ENCODE results near the gene DUSP9.
"Not testable (repeated sequence)": the region's sequence is repeated elsewhere in the genome, so short reads cannot be mapped to it uniquely, and the experiment has no call there.

Gene DUSP9, protein sequence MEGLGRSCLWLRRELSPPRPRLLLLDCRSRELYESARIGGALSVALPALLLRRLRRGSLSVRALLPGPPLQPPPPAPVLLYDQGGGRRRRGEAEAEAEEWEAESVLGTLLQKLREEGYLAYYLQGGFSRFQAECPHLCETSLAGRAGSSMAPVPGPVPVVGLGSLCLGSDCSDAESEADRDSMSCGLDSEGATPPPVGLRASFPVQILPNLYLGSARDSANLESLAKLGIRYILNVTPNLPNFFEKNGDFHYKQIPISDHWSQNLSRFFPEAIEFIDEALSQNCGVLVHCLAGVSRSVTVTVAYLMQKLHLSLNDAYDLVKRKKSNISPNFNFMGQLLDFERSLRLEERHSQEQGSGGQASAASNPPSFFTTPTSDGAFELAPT

DNA sequence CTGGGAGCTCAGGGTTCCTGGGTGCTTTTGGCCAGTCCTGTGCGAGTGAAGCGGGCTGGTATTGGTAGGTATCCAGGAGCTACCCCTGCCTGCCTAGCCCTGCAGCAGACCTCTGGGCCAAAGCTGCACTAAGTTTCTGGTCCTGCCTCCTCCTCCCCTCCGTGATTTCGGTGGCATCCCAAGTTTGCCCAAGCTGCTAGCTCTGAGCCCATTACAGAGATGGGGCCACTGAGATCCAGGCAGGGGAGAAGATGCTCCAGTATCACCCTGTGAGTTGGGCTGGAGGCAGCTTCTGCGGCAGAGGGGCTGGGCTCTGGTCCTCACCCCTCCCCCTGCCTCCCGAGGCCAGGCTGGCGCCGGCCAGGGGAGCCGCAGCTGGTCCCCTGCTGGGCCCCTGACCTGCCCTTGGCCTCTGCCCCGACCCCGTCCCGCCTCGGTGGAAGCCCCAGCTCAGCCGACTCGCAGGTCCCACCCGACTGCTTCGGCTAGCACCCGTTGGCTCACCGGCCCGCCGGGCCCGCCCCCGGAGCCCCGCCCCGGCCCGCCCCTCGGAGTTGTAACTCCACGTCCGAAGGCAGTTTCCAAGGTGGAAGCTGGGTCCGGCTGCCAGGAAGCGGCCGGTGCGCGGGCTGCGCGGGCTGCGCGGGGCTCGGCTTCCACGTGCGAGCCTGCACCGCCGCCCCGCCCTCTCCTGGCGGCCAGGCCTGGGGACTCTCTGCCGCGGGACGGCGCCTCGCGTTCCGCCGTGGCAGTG, at the start of gene DUSP9:
TSS of gene DUSP9 (plus strand) at position 584 of the 754 bp plus-strand sequence. CDS start 751 bp downstream, outside the sequence.
- peak; percentile 4 for DNase-seq

- DNase-seq: no peak
Measured at GRCh38 chrX:153598541-153599191, 48.3 kb upstream of the DUSP9 start, which contains the start of gene CCNQ. Gene CCNQ, minus strand, starts transcription at chrX:153599139. Its CDS starts 66 bp downstream, at chrX:153599073.

GRCh38 chrX:153599192-153600031, 47.6 kb upstream of the DUSP9 start:
- DNase-seq: peak; percentile 82

- DNase-seq: no peak
Measured at GRCh38 chrX:153600032-153600373, 47.0 kb upstream of the DUSP9 start.

DNA sequence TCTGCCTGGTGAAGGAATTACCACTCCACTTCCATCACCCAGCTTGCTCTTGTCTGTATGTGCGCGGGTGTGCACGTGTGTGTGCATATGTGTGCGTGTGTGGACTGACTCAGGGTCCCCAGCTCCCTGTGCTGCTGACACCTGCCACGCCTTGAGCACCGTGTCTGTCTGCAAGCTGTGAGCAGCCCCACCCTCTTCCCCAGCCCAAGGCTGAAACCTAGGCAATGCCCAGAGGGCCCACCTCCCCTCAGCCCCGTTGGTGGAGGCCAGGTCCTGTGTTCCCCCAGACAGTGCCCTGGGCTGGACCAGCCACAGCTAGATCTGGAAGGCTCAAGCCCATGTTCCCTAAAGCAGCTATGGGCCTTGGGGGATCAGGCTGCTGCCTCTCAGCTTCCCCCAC, 46.1 kb upstream of the DUSP9 start:
- no peak for DNase-seq

DNA sequence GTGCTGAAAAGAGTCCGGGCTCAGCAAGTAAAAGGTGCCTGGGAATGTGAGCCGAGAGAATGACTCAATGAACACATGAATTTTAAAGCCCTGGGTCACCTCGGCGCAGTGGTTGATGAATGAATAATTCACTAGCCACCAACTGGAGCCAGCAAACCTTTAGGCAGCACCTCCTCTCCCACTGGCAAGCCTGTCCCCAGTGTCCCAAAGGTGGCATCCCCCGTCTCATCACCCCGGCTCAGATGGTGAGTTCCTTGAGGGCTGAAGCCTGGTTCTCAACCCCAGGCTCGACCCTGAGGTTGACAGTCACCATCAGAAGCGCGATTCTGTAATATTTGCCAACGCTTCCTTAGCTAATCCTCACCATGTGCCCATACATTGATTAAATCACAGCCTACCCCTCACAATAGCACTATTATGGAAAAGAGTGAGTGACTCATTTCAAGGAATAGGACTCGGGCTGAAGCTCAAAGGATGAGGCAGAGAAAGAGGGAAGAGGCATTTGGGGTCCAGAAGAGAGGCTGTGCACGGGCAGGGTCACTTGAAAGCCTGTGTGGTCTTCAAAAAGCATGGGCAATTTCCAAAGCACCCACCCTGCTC, 45.4 kb upstream of the DUSP9 start:
- DNase-seq: no peak

- DNase-seq: no peak
Measured at GRCh38 chrX:153602601-153603000, 44.4 kb upstream of the DUSP9 start.

- no peak for DNase-seq
Measured at GRCh38 chrX:153603131-153603656, 43.8 kb upstream of the DUSP9 start.

- DNase-seq: not testable (repeated sequence)
Measured at GRCh38 chrX:153604666-153605380, 42.2 kb upstream of the DUSP9 start.

DNA sequence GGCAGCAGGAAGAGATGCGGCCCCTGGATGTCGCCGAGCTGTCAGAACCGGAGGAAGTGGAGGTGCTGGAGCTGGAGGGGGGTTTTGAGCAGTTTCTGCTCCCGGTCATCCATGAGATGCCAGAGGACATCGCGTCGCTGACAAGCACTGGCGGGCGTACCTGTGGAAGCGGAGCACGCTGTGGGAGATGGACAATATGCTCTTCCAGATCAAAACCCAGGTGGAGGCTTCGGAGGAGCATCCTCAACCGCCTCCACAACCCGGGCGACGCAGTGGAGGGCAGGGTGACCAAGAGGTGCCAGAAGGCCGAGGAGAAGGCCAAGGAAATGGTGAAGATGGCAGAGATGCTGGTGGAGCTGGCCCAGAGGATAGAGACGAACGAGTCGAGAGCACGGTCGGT, 40.5 kb upstream of the DUSP9 start:
- no peak for DNase-seq

- DNase-seq: no peak
Measured at GRCh38 chrX:153608376-153608775, 38.6 kb upstream of the DUSP9 start.

DNA sequence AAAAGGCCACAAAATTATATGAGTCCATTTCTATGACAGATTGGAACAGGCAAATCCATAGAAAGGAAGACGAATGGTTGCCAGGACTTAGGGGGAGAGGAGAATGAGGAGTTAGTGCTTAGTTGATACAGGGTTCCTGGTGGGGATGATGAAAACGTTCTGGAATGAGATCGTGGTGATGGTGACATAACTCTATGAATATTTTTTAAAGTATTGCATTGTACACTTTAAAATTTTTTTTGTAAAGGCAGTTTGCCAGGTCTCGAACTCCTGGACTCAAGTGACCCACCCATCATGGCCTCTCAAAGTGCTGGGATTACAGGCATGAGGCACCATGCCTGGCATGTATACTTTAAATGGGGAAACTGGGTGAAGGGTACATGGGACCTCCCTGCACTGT, 38.2 kb upstream of the DUSP9 start:
- no peak for DNase-seq

DNA sequence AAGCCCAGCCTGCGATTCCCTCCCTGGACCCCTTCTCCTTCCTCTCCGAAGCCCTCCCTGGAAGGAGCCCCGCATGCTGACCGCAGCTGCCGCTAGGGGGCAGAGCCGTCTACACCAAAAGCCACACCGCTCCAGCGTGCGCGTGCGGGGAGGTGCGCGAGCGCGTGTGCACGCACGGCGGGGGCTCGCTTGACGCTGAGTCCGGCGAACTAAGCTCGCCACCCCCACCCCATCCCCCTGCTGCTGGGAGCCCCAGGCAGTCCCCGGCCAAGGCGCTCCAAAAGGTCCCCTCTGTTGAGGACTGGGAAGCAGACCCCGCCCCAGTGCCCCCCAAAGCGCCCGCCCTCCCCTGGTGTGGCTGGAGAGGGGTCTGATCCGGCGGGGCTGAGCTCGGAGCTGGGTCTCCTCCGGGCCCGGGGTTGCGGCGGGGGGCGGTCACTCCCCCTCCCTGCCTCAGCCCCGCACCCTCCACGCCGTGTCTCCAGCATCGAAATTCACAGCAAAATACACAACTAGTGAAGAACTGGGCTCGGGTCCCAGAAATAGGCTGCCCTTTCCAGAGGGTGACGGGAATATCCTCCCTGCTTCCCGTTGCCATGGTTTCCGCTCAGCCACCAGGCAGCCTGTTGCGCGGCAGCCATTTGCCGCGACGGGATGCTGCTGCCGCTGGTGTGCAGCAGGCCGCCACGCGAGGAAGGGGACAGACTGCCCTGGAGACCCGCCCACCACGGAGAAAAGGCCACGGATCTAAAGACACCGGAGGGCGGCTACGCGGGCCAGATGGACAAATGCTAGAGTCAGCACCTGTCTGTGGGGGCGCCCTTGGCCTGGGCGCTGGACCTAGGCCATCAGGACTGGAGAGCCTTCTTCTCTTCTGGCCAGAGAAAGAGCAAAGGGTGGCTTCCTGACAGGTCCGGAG, 36.8 kb upstream of the DUSP9 start:
- peak; percentile 74 for DNase-seq

- DNase-seq: no peak
Measured at GRCh38 chrX:153610836-153611213, 36.2 kb upstream of the DUSP9 start.

DNA sequence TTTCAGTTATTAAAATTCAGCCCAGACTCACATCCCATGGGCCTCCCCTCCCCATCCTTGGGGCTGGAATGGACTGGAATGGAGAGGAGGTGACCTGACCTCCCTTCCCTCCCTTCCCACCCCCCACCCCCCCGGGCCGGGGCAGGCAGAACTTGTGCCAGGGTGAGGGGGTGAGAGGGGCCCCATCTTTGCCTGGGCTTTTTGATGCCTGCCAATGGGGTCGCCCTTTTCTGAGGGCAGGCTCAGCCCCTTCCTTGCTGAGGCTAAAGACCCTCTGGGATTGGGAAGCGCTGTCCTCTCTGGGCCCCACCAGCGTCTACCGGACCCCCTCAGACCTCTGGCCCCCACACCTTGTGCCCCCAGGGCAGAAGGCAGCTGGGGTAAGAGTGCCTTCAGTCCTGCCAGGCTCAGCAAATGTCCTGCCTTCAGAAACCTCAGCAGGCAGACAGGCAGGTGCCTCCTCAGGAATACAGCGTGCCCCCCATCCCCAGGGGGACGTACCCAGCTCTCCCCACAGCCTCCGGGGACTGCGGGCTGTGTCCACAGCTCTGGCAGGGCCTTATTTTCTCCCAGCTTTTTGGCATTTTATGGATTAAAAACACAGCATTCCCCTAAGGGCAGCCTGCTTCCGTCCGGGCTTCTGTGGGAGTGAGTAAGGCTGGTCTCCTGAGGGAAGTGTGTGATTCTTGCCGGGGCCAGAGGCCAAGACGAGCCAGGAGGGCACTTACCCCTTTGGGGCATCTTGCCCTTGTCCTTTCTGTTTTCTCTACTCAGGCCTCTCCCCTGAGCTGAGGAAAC, 35.5 kb upstream of the DUSP9 start:
- DNase-seq: no peak

DNA sequence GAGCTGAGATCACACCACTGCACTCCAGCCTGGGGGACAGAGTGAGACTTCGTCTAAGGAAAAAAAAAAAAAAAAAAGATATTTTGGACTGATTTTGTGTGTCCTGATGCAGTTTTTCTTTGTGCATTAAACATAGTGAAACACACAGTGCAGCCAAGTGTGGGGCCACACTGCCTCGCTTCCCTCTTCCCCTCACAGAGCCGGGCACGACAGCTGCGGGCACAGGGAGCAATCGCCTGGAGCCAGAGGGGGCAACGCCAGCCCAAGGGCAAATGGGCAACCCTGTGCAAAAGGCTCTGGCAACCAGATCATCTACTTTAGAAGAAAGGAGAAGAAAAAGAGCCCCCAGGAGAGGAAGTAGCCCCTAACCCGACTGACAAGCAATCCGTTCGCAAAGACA, 34.6 kb upstream of the DUSP9 start:
- no peak for DNase-seq

GRCh38 chrX:153614818-153615217, 32.2 kb upstream of the DUSP9 start:
- DNase-seq: no peak

GRCh38 chrX:153620576-153620975, 26.4 kb upstream of the DUSP9 start:
- no peak for DNase-seq

DNA sequence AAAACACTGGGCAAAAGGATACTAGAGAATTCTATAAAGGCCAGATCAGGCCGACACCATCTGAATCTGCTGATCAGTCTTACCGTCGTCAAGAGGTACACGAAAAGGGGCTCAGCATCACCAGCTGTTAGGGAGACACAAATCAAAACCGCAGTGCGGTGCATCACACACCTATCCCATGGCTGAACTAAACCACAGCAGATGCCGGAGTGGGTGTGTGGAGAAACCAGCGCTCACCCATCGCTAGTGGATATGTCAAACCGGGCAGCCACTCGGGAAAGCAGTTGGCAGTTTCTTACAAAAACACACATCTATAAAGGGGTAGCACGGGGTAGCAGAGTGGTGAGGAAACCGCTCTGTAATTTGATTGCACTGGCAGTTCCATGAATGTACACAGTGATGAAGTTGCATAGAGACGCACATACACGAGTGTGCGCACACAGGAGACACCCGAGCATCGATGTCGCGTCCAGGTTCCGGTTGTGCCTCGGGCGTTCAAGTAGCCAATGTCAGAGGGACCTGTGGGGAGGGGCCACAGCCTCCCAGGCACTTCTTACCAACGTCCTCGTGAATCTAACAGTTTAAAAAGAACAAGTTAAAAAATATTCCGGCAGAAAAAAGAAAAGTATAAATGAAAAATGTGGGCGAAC, 24.9 kb upstream of the DUSP9 start:
- no peak for DNase-seq
